Measurements from ENCODE around the gene KBTBD12.
A peak's percentile ranks its signal among the peaks of the same experiment; 100 is the strongest.

Gene KBTBD12

DNA sequence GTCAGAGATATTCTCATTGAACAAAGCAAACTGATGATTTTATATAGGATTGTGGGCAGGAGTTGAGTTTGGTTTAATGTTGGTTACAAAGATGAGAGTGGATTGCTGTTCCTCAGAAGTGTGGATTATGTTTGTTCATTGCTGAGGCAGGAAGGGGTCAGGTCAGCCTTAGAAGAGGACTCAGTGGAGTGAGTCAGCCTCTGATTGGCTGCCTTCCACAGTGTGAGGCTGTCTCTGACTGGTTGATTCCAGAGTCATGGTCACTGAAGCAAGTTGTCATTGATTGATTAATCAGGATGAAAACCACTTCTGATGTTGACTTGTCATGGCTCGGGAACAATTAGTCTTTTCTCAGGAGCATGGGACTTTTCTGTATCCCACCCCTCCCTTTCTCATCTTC lies 36.2 kb downstream of the KBTBD12 start:
- TF ChIP-seq CTCF (IDR thresholded peaks at IDR 0.05; ENCODE audit: low read length, missing control alignments), result no peak
- no peak overlapping the region for H3K4me3 ChIP-seq (replicated peaks; ENCODE audit: low read depth, low read length)
- DNase-seq (ENCODE audit: low read depth), result no peak

DNA sequence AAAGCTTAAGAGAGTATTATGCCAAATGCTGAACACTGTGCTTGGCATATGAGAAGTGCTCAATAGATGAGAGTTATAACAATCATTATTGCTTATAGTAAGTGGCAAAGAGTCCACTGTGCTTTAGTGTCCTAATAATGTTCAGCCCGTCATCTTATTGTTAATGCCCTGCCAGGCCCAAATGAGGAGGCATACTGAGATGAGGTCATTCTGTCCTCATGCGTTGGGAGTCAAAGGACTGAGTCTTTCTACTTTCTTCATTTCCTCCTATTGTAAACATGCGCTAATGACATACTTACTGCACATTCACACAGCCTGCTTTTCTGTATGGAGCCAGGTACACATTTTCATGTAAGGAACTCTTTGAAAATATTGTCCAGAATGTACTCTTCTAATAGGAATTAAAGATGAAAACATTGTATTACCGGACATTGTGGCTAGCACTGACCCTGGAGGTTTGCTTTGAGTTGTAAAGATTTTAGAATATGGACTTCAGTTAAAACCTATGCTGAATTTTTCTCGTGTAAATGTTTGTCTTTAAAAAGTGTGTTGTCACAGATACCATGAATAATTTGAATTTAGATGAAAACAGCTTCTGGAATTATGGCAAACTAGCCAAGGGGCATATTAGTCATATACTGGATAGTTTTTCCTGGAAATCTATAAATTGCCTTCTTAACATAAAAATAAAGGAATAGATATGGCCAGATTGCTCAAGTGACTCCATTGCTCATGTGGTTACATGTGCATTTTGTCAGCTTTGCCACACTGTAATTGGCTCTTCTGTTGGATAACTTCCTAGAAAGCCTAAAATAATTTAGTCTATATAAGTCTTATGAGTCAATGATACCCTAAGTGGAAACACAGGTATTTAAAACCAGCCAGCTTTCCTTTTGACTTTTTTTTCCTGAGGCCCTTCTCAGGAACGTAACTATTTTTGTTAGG lies 38.3 kb downstream of the KBTBD12 start:
- no peak for DNase-seq (ENCODE audit: low read depth)

GRCh38 chr3:127954640-127955039 lies 39.6 kb downstream of the KBTBD12 start:
- DNase-seq (ENCODE audit: low read depth), result no peak
- TF ChIP-seq CTCF (IDR thresholded peaks at IDR 0.05; ENCODE audit: low read length, missing control alignments), result no peak
- no peak overlapping the region for H3K4me3 ChIP-seq (replicated peaks; ENCODE audit: low read depth, low read length)

More for the DNA sequence above, 38.3 kb downstream of the KBTBD12 start:
- no peak overlapping the region for H3K4me3 ChIP-seq (replicated peaks; ENCODE audit: low read depth, low read length)
- TF ChIP-seq CTCF (IDR thresholded peaks at IDR 0.05; ENCODE audit: low read length, missing control alignments), result no peak

DNA sequence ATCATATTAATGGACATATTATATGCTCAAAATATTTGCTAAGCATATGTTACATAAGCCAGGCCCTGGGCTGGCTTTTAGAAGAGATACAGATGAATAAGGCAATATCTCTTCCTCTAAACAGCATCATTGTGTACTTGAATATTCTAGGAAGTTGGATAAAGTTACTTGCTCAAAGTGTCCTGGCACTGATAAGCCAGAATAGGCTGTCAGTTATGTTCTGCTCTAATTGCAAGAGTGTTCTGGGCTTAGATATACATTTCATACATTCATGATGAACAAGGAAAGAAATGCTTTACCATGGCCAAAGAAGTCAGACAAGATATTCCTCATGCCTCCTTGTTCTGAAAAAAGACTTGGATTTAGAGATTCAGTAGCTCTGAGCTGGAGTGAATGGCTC lies 40.7 kb downstream of the KBTBD12 start:
- no peak overlapping the region for H3K4me3 ChIP-seq (replicated peaks; ENCODE audit: low read depth, low read length)
- TF ChIP-seq CTCF (IDR thresholded peaks at IDR 0.05; ENCODE audit: low read length, missing control alignments), result no peak
- DNase-seq (ENCODE audit: low read depth), result no peak

GRCh38 chr3:127959041-127959440 lies 44.0 kb downstream of the KBTBD12 start:
- no peak overlapping the region for H3K4me3 ChIP-seq (replicated peaks; ENCODE audit: low read depth, low read length)
- TF ChIP-seq CTCF (IDR thresholded peaks at IDR 0.05; ENCODE audit: low read length, missing control alignments), result no peak
- no peak for DNase-seq (ENCODE audit: low read depth)

- H3K4me3 ChIP-seq (replicated peaks; ENCODE audit: low read depth, low read length), result no peak overlapping the region
- DNase-seq (ENCODE audit: low read depth), result peak; percentile 49
- peak; percentile 56 for TF ChIP-seq CTCF (IDR thresholded peaks at IDR 0.05; ENCODE audit: low read length, missing control alignments)
These were observed 44.8 kb downstream of the KBTBD12 start for GRCh38 chr3:127959873-127960272.

Measured in fibroblast of pulmonary artery (primary cell).